GM19099 (cell line): ENCODE measurements around the gene LDLRAD4.

Experiments
- POLR2A ChIP-seq: IDR thresholded peaks from 3 replicates; pipeline ENCODE4 v1.6.1; 2011; ENCODE audit warnings: low read depth; ENCODE audit not compliant: insufficient read length; ENCODE audit errors: extremely low read depth

Gene LDLRAD4

DNA sequence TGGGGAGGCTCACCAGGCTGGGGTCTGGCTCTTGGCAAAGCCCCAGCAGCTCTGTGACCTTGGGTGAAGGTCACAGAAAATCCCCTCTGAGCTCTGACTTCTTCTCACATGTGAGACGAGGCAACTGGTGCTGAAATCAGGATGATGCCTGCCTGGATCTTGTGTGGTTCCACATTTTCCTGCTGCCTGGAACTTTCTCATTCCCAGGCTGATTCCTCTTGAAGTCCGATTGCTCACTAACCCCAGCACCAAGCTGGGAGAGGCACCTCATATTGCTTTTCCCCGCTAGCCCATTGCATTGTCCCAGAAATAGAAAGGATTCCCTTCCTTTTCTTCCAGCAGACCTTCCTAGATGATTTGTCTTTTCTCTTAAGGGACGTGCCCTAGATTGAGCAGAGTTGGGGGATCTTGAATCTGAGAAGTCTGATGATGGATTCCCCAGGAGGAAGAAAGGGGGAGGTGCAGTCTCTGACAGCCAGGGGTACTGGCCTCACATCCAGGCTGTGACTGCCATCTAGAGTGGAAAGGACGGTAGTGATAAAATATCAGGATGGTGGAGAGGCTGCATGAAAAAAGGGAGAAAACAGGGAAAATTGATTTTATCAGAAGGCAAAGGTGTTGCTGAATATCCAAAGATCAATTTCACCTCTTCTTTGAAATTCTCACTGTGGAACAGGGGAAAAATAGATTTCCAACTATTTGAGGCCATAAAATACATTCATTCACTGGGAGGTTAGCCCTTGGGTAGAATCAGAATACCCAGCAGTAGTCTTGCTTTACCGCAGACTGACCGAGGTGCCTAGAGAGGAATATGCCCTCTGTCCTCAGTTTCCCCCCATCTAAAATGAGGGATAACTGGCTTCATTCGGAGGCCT, 411.5 kb downstream of the LDLRAD4 start:
- no peak for TF ChIP-seq POLR2A

DNA sequence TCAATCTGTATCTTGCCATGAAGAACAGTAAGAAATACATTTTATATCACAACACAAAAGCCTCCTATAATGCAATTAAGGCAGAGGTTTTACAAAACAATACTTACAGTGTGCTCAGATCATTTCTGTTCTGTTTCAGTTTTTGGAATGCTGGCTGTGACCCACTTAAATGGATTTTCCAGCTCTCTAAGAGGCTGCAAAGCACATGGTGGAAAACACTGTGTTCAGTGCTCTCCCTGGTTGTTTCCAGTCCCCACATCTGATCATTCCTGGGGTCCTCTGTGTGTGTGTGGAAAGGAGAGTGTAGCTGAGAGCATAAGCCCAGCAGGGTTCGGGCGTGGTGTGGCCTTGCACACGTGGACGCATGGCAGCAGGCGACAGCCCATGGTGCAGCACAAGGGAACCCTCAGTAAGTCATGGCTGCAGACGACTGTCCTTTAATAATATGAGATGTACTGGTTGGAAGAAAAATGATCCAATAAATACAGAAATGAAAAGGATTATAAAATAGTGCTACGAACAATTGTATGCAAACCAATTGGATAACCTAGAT, 412.2 kb downstream of the LDLRAD4 start:
- TF ChIP-seq POLR2A: no peak

DNA sequence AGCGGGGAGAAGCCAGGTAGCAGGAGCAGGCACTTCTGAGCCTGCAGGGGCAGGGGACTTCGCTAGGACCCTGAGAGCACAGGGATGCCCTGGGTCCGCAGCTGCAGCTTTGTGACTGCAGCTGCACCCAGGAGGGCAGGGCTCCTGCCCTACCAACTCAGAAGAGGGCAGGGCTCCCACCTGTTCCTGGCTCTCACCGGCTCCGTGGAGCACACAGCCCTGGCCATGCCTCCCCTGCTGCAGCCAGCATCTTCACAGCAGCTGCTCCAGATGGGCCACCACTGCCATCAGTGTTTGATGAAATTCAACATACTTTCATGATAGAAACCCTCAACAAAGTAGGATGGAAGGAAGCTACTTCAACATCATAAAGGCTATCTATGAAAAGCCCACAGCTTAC, 415.1 kb downstream of the LDLRAD4 start:
- TF ChIP-seq POLR2A: no peak

DNA sequence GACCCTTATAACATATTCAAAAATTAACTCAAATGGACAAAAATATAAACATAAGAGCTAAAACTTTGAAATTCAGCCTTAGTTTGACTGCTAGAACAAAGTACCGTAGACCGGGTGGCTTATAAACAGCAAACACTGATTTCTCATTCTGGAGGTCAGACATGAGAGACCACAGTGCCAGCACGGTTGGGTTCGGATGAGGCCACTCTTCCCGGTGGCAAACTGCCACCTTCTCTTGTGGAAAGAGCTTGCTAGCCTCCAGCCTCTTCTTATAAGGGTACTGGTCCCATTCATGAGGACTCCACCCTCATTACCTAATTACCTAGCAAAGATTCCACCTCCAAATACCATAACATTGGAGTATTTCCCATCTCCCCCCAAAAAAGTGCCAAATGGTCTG, 416.5 kb downstream of the LDLRAD4 start:
- TF ChIP-seq POLR2A: no peak

GRCh38 chr18:13638719-13639595, 420.4 kb downstream of the LDLRAD4 start:
- no peak for TF ChIP-seq POLR2A

DNA sequence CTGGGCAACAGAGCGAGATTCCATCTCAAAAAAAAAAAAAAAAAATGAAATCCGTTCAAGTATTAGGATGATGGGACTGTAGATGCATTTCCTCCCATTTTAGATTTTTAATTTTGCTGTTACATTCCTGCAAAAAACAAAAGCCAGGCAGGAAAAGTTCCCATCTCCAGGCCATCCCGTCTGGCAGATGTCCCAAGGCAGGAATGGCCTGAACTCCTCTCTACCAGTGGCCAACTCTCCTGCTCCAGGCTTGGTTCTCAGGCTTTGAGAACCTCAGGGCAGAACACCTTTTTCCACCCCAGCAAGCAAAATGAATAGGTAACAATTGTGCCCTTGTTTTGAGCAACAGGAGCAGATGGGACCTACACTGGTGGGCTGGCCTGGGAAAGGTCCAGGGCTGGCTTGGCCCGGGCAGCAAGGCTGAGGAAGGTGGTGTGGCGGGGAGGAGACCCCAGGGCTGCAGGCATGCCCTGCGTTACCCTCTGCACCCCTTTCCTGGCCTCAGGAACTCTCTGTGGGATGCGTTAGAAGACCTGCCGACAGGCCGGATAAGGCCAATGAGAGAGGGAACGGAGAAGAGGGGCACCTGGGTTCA, 421.8 kb downstream of the LDLRAD4 start:
- TF ChIP-seq POLR2A: no peak

DNA sequence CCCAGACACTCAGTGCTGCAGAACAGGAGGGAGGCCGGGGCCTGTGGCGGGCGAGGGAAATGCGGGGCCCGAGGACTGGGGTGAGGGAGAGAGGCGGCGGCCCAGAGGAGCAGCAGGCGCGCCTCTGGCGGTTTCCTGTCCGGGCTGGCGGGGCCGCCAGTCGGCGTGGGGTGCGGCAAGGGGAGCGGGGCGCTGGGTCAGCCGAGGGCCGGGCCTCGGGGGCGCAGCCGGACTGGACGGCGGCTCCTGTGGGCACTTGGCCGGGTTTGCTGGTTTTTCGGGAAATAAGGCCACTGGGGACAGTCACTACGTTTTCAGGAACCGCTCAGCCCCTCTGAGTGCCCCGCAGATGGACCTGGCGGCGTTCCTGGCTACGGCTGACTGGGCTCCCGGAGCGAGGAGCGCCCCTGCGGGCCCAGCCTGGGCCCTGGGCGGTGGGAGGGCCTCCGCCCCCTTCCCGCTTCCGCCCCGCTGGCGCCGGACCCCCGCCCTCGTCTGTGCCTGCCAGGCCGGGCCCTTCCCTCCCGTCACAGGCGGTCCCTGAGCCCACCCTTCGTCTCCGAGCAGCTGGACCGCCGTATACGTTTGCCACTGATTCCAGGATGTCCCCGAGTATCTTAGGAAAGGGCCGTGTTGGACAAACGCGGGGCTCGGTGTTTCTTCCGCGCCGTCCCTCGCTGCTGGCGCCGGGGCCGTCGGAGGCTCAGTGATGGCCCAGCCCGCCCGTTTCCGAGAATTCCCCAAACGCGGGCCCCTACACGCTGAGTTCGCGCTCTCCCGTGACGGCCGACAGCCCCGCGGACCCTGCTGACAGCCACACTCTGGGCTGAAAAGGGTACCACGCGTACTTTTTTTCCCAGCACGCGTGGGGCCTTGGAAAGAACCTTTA, 423.2 kb downstream of the LDLRAD4 start:
- TF ChIP-seq POLR2A: no peak

DNA sequence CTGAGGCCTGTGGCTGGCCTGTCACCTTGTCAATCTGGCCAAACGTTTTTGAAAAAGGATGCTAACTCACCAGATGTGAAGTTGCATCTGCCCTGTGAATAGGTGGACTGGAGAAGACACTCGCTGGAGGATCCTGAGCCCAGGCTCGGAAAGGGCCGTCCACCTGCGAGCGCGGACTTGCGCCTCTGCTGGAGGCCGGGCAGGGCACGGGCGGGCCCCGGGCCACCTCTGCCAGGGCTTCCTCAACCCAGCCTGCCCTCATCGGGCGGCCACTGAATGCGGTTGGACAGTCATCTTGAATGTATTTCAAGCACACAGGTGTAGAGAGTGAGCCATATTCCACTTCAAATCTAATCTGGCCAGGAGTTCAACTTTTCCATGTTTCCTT, 423.9 kb downstream of the LDLRAD4 start:
- TF ChIP-seq POLR2A: no peak

DNA sequence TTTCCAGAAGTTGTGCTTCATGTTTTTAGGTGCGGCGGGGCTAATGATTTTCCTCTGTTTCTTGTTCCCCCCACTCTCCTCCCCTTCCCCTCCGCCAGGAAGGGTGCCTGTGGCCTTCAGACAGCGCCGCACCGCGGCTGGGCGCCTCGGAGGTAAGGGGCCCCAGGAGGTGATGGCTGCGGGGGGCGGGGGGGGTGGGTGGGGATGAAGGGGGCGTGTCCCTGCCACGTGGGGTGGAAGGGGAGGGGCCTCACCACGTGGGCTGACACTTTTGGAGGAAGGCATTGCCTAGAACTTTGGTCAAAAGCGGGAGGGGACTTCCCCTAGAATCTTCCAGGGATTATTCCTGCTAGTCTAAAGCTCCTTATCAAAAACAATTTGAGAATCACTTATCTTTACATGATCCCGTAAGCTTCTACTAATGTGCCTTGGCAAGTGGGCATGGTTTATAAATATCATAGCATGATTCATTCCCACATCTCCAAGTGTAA, 424.7 kb downstream of the LDLRAD4 start:
- no peak for TF ChIP-seq POLR2A

DNA sequence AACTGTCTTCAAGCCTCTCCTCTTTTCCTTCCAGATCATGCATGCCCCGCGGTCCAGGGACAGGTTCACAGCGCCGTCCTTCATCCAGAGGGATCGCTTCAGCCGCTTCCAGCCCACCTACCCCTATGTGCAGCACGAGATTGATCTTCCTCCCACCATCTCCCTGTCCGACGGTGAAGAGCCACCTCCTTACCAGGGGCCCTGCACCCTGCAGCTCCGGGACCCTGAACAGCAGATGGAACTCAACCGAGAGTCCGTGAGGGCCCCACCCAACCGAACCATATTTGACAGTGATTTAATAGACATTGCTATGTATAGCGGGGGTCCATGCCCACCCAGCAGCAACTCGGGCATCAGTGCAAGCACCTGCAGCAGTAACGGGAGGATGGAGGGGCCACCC, 426.5 kb downstream of the LDLRAD4 start:
- no peak for TF ChIP-seq POLR2A

- TF ChIP-seq POLR2A: no peak
These were observed 428.1 kb downstream of the LDLRAD4 start for GRCh38 chr18:13646633-13647032.

DNA sequence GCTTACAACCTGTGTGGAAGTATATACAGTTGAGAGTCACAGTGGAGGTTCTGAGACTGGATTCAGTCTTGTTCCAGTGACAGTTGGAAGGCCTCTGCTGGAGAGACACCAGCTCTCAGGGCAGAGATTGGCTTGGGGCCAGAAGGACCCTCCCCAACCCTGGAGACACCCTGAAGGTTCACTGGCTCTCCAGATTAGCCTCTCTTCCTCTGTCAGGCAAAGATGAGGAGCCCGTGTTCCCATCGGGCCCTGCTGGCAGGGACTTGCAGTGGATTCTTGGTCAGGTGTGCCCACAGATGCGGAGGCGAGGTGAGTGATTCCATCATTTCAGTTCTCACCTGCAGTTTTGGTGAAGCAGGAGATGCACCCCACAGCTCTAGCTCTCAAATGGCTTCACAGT, 429.2 kb downstream of the LDLRAD4 start:
- TF ChIP-seq POLR2A: no peak

- TF ChIP-seq POLR2A: no peak
These were observed 431.1 kb downstream of the LDLRAD4 start for GRCh38 chr18:13649397-13650390.

GRCh38 chr18:13653746-13654433, 435.3 kb downstream of the LDLRAD4 start:
- no peak for TF ChIP-seq POLR2A
